GM12891 (cell line): ENCODE data around the gene WDR72.

Experiments used
- DNase-seq: peaks from one replicate; pipeline ENCODE4 v3.0.0; 2011; ENCODE audit warnings: low spot score; ENCODE audit not compliant: insufficient read length
- FAIRE-seq: peaks from 2 replicates; lab custom pipeline; 2011; peaks lifted over from hg19 to GRCh38; lab: Jason Lieb, UNC
- PAX5 ChIP-seq: IDR thresholded peaks from 2 replicates; pipeline ENCODE4 v1.6.1; 2011; ENCODE audit warnings: low read length, moderate library complexity, mild to moderate bottlenecking; ENCODE audit not compliant: insufficient read depth, severe bottlenecking
- POLR2A ChIP-seq: IDR thresholded peaks from 2 replicates; pipeline ENCODE4 v1.6.1; 2011; ENCODE audit warnings: low read depth, low read length, control low read depth
- POLR2AphosphoS5 ChIP-seq: IDR thresholded peaks from 2 replicates; pipeline ENCODE4 v1.6.1; 2011; ENCODE audit warnings: low read depth, low read length, control low read depth
- POU2F2 ChIP-seq: IDR thresholded peaks from 2 replicates; pipeline ENCODE4 v1.6.1; 2011; ENCODE audit warnings: low read depth, mild to moderate bottlenecking, control low read depth, low read length, moderate library complexity
- SPI1 ChIP-seq: IDR thresholded peaks from 2 replicates; pipeline ENCODE4 v1.6.1; 2011; ENCODE audit warnings: low read depth, low read length, control low read depth
- TAF1 ChIP-seq: IDR thresholded peaks from 2 replicates; pipeline ENCODE4 v1.6.1; 2011; ENCODE audit warnings: low read depth, low read length, control low read depth

Gene WDR72

GRCh38 chr15:53611145-53611920 is 148.1 kb downstream of the WDR72 start:
- FAIRE-seq (no peak), DNase-seq (no peak)
- TF ChIP-seq PAX5 (no peak), POLR2AphosphoS5 (no peak), POLR2A (no peak), TAF1 (no peak), POU2F2 (no peak), SPI1 (no peak)

- no peak for TF ChIP-seq PAX5
- TF ChIP-seq TAF1, result no peak
- no peak for TF ChIP-seq POLR2AphosphoS5
- TF ChIP-seq POU2F2, result no peak
- no peak for TF ChIP-seq POLR2A
- TF ChIP-seq SPI1, result no peak
- FAIRE-seq (no peak), DNase-seq (no peak)
Observed at GRCh38 chr15:53591041-53591440, 168.4 kb downstream of the WDR72 start.

GRCh38 chr15:53590380-53590779 is 169.1 kb downstream of the WDR72 start:
- FAIRE-seq (no peak), DNase-seq (no peak)
- TF ChIP-seq TAF1 (no peak), SPI1 (no peak), PAX5 (no peak)

- TF ChIP-seq PAX5 (no peak), POLR2A (no peak), TAF1 (no peak), POLR2AphosphoS5 (no peak), POU2F2 (no peak), SPI1 (no peak)
- DNase-seq (no peak), FAIRE-seq (no peak)
Observed at GRCh38 chr15:53589520-53590057, 169.9 kb downstream of the WDR72 start.

- TF ChIP-seq POLR2A (no peak), TAF1 (no peak), POLR2AphosphoS5 (no peak), SPI1 (no peak)
- FAIRE-seq (no peak), DNase-seq (no peak)
Observed at GRCh38 chr15:53588773-53589172, 170.7 kb downstream of the WDR72 start.

GRCh38 chr15:53586799-53587198 is 172.7 kb downstream of the WDR72 start:
- DNase-seq, result peak; percentile 0
- FAIRE-seq, result no peak
- TF ChIP-seq SPI1 (no peak), POLR2A (no peak), POLR2AphosphoS5 (no peak), TAF1 (no peak), PAX5 (no peak), POU2F2 (no peak)

GRCh38 chr15:53581513-53581912 is 177.9 kb downstream of the WDR72 start:
- TF ChIP-seq PAX5, result no peak
- no peak for TF ChIP-seq TAF1
- no peak for TF ChIP-seq POLR2A
- no peak for TF ChIP-seq SPI1
- TF ChIP-seq POLR2AphosphoS5, result no peak
- no peak for TF ChIP-seq POU2F2
- DNase-seq (no peak), FAIRE-seq (no peak)

GRCh38 chr15:53580366-53580765 is 179.1 kb downstream of the WDR72 start:
- FAIRE-seq, result no peak
- no peak for DNase-seq
- TF ChIP-seq POU2F2 (no peak), PAX5 (no peak), POLR2A (no peak), TAF1 (no peak), SPI1 (no peak), POLR2AphosphoS5 (no peak)

- no peak for TF ChIP-seq POLR2AphosphoS5
- no peak for TF ChIP-seq POU2F2
- TF ChIP-seq SPI1, result no peak
- TF ChIP-seq PAX5, result no peak
- TF ChIP-seq POLR2A, result no peak
- no peak for TF ChIP-seq TAF1
- FAIRE-seq, result no peak
Observed at GRCh38 chr15:53576841-53577240, 182.6 kb downstream of the WDR72 start.

GRCh38 chr15:53573091-53573490 is 186.4 kb downstream of the WDR72 start:
- no peak for TF ChIP-seq POU2F2
- no peak for TF ChIP-seq POLR2A
- TF ChIP-seq PAX5, result no peak
- no peak for TF ChIP-seq TAF1
- no peak for TF ChIP-seq SPI1
- TF ChIP-seq POLR2AphosphoS5, result no peak
- FAIRE-seq, result no peak

More at GRCh38 chr15:53576841-53577240, 182.6 kb downstream of the WDR72 start:
- DNase-seq, result no peak

More at GRCh38 chr15:53573091-53573490, 186.4 kb downstream of the WDR72 start:
- no peak for DNase-seq
